RWPE2 (cell line): ENCODE results near the gene ADGRB3.
"Not testable (repeated sequence)": the region's sequence is repeated elsewhere in the genome, so short reads cannot be mapped to it uniquely, and the experiment has no call there.

Source experiments
- ATAC-seq: fragments of 200-7000 bp; cut with Tn5 transposase; 3 replicates; pipeline ENCODE4 v1.9.1; 2021; ENCODE audit warnings: low read depth
- DNase-seq: peaks from one replicate; pipeline ENCODE4 v3.0.0-alpha.2; 2020; ENCODE audit warnings: low spot score
- H3K27ac ChIP-seq: fragments of 450-650 bp; 2 replicates; pipeline ENCODE4 v1.5.1; 2017; ENCODE audit warnings: mild to moderate bottlenecking; ENCODE audit not compliant: poor library complexity, severe bottlenecking
- H3K27me3 ChIP-seq: fragments of 250-450 bp; sonication (Bioruptor Pico); 2 replicates; pipeline ENCODE4 v1.5.1; 2021; ENCODE audit warnings: mild to moderate bottlenecking, moderate library complexity; ENCODE audit not compliant: insufficient read depth, poor library complexity, severe bottlenecking
- H3K36me3 ChIP-seq: fragments of 250-450 bp; sonication (Bioruptor Pico); 2 replicates; pipeline ENCODE4 v1.5.1; 2020; ENCODE audit warnings: low read depth, mild to moderate bottlenecking, moderate library complexity
- H3K4me1 ChIP-seq: fragments of 250-450 bp; sonication (Bioruptor Pico); 2 replicates; pipeline ENCODE4 v1.5.1; 2021; ENCODE audit warnings: mild to moderate bottlenecking, moderate library complexity; ENCODE audit not compliant: insufficient read depth, poor library complexity, severe bottlenecking
- H3K4me3 ChIP-seq: fragments of 250-450 bp; sonication (Bioruptor Pico); 2 replicates; pipeline ENCODE4 v1.5.1; 2021; ENCODE audit warnings: mild to moderate bottlenecking, moderate library complexity; ENCODE audit not compliant: severe bottlenecking
- H3K9me3 ChIP-seq: fragments of 250-450 bp; sonication (Bioruptor Pico); 2 replicates; pipeline ENCODE4 v1.5.1; 2021; ENCODE audit warnings: mild to moderate bottlenecking, moderate library complexity; ENCODE audit not compliant: severe bottlenecking
- TF ChIP-seq, protein P1 (sequence below): fragments of 450-650 bp; IDR thresholded peaks from one replicate; pipeline ENCODE4 v1.5.1; 2017; ENCODE audit warnings: mild to moderate bottlenecking, moderate library complexity; ENCODE audit not compliant: poor library complexity, severe bottlenecking

ADGRB3 gene

DNA sequence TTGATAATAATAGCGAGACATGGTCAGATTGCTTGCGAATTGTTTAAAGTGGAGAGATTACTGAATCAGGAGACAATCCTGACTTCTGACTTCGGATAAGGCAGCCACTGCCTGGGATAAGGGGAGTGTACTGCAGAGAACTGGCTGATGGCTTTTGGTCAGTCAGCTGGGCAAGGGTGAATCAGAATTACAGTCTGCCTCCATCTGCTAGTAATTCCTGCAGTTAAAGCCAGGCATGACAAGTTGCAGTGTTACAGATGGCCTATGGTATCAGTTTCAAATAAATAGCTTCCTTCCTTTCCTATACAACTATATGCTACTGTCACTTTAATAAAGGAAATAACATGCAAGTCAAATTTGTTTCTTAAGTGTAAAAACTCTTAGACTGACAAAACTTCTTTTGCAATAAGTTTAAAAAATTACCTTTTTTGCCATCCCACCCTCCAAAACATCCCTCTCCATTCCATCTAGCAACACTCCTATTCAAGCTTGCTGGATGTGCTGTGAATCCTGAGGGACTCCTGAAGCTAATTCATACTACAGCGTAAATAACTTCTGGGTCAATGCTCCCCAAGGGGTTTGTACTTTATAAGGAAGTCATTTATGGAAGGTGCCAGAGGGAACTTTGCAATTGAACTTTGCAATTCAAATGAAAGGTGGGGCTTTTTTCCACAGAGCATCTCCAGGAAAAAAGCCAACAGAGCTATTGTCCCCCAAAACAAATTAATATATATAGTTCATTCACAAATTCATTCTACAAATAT is 245.2 kb downstream of the ADGRB3 start:
- Histone ChIP-seq H3K27me3 (peaks cover 15% of the 10 kb centered on the region), H3K9me3 (no peaks in the 10 kb centered on the region), H3K4me3 (no peak overlapping the region), H3K27ac (no peak overlapping the region), H3K36me3 (no peaks in the 10 kb centered on the region), H3K4me1 (no peaks in the 10 kb centered on the region)
- DNase-seq (no peak), ATAC-seq (no peak)
- TF ChIP-seq, protein P1, sequence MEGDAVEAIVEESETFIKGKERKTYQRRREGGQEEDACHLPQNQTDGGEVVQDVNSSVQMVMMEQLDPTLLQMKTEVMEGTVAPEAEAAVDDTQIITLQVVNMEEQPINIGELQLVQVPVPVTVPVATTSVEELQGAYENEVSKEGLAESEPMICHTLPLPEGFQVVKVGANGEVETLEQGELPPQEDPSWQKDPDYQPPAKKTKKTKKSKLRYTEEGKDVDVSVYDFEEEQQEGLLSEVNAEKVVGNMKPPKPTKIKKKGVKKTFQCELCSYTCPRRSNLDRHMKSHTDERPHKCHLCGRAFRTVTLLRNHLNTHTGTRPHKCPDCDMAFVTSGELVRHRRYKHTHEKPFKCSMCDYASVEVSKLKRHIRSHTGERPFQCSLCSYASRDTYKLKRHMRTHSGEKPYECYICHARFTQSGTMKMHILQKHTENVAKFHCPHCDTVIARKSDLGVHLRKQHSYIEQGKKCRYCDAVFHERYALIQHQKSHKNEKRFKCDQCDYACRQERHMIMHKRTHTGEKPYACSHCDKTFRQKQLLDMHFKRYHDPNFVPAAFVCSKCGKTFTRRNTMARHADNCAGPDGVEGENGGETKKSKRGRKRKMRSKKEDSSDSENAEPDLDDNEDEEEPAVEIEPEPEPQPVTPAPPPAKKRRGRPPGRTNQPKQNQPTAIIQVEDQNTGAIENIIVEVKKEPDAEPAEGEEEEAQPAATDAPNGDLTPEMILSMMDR, result no peak

GRCh38 chr6:68883325-68883724 is 248.2 kb downstream of the ADGRB3 start:
- H3K4me3 ChIP-seq, ATAC-seq, H3K9me3 ChIP-seq, DNase-seq, H3K4me1 ChIP-seq, H3K36me3 ChIP-seq, H3K27ac ChIP-seq: not testable (repeated sequence)
- peaks cover 18% of the 10 kb centered on the region for H3K27me3 ChIP-seq

GRCh38 chr6:68891419-68891818 is 256.3 kb downstream of the ADGRB3 start:
- Histone ChIP-seq H3K4me3 (no peak overlapping the region), H3K9me3 (no peaks in the 10 kb centered on the region), H3K27me3 (no peaks in the 10 kb centered on the region), H3K4me1 (no peaks in the 10 kb centered on the region), H3K36me3 (no peaks in the 10 kb centered on the region), H3K27ac (no peak overlapping the region)
- DNase-seq (no peak), ATAC-seq (no peak)
- TF ChIP-seq, protein P1, result no peak

DNA sequence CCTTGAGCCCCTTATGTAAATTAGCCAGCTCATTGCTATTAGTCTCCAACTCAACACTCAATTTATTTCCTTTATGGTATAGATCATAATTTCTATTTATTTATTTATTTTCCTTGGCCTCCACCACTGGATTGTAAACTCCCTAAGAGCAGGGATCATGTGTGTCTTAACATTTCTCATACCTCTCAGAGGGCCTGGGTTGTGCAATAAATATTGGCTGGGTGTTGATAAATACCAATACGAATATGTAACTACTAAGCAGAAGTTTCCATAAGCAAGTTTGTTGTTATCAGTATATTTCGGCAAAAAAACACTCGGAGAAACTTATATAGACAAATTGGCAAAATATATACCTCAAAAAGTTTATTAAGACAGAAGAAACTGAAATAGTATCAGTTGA is 257.4 kb downstream of the ADGRB3 start:
- Histone ChIP-seq H3K9me3 (no peaks in the 10 kb centered on the region), H3K27ac (no peak overlapping the region), H3K4me3 (no peak overlapping the region), H3K4me1 (no peaks in the 10 kb centered on the region), H3K36me3 (no peaks in the 10 kb centered on the region), H3K27me3 (no peaks in the 10 kb centered on the region)
- TF ChIP-seq, protein P1, result no peak
- DNase-seq (no peak), ATAC-seq (no peak)

DNA sequence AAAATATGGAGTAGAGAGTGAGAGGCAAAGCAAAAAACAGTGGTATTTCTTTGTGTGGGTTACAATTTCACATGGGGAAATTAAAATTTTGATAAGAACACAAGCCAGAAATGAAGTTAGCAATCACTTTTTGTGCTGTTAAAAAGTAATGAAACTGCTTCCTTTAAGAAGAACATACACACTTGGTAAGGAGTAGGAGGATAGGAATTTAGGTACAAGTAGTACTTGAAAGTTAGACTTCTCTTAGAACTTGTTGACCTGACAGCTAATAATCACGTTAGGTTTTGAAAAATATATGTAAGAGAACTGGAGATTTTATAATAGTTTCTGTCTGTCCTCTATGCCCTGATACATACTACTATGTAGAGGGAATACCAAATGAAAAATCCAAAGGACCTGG is 260.8 kb downstream of the ADGRB3 start:
- no peaks in the 10 kb centered on the region for H3K27me3 ChIP-seq
- no peak overlapping the region for H3K4me3 ChIP-seq
- H3K4me1 ChIP-seq, result no peaks in the 10 kb centered on the region
- TF ChIP-seq, protein P1, result no peak
- no peak overlapping the region for H3K27ac ChIP-seq
- no peak for ATAC-seq
- no peak for DNase-seq
- H3K9me3 ChIP-seq, result no peaks in the 10 kb centered on the region
- no peaks in the 10 kb centered on the region for H3K36me3 ChIP-seq
